GM21825 (cell line): ENCODE measurements around the gene LHX6.
A peak's percentile ranks its signal among the peaks of the same experiment; 100 is the strongest.

Experiments used
- ATAC-seq: cut with Tn5 transposase; IDR thresholded peaks from one replicate; pipeline ENCODE4 v1.9.1; 2021; ENCODE audit warnings: mild to moderate bottlenecking, moderate library complexity; ENCODE audit not compliant: unreplicated experiment

The LHX6 gene

GRCh38 chr9:122158202-122158601 lies 70.6 kb downstream of the LHX6 start:
- peak; percentile 37 for ATAC-seq

GRCh38 chr9:122155796-122156195 lies 73.0 kb downstream of the LHX6 start:
- no peak for ATAC-seq
